ENCODE data around the gene NHERF1. TPM values are rescaled to one million over a fixed set of nuclear protein-coding genes. Genes with fewer than 3 reads are reported as not detected.
A peak's percentile ranks its signal among the peaks of the same experiment; 100 is the strongest.

Gene NHERF1
- total and polyA plus RNA-seq, 2 of the 13 experiments (the other 11 are each of a cell fraction or from before 2014, with no cell fraction given), result 169 to 269 TPM

DNA sequence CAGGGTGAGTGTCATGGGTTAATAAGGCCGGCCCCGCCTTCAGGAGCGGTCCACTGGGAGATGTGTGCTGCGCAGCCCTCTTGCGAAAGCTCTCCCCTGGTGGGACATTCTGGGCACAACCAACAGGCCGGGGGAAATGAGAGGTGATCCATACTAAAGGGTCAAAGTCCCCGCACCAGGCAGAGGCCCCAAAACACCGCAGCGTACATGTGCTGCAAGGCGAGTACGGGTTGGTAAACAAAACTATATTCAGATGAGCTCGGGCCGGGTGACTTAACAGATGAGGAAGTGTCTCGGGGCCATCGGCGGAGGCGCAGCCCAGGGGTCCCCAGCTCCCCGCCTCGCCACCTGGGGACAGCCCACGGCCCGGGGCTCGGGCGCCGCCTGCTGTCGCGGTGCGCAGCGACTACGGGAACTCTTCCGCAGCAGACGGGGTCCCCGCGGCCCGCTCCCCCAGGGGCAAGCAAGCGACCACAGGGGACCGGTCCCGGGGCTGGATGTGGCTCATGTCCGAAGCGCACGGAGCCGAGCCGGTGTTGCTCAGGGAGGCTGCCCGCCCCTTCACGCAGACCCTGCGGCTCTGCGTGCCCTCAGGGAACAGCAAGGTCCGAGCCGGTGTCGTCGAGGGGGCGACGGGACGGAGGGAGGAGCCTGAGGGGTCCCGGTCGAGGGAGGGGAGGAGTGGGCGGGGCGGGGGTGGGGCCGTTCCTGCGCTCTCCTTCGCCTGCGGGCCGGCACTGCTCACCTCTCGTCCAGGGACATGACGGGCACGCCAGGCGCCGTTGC lies 11.7 kb upstream of the NHERF1 start, which contains the start of gene RAB37 (continued):
- TF ChIP-seq, protein P1, sequence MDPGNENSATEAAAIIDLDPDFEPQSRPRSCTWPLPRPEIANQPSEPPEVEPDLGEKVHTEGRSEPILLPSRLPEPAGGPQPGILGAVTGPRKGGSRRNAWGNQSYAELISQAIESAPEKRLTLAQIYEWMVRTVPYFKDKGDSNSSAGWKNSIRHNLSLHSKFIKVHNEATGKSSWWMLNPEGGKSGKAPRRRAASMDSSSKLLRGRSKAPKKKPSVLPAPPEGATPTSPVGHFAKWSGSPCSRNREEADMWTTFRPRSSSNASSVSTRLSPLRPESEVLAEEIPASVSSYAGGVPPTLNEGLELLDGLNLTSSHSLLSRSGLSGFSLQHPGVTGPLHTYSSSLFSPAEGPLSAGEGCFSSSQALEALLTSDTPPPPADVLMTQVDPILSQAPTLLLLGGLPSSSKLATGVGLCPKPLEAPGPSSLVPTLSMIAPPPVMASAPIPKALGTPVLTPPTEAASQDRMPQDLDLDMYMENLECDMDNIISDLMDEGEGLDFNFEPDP (CRISPR knock-in tag; conservative IDR thresholded peaks at IDR 0.05), result no peak
- TF ChIP-seq, protein P2, sequence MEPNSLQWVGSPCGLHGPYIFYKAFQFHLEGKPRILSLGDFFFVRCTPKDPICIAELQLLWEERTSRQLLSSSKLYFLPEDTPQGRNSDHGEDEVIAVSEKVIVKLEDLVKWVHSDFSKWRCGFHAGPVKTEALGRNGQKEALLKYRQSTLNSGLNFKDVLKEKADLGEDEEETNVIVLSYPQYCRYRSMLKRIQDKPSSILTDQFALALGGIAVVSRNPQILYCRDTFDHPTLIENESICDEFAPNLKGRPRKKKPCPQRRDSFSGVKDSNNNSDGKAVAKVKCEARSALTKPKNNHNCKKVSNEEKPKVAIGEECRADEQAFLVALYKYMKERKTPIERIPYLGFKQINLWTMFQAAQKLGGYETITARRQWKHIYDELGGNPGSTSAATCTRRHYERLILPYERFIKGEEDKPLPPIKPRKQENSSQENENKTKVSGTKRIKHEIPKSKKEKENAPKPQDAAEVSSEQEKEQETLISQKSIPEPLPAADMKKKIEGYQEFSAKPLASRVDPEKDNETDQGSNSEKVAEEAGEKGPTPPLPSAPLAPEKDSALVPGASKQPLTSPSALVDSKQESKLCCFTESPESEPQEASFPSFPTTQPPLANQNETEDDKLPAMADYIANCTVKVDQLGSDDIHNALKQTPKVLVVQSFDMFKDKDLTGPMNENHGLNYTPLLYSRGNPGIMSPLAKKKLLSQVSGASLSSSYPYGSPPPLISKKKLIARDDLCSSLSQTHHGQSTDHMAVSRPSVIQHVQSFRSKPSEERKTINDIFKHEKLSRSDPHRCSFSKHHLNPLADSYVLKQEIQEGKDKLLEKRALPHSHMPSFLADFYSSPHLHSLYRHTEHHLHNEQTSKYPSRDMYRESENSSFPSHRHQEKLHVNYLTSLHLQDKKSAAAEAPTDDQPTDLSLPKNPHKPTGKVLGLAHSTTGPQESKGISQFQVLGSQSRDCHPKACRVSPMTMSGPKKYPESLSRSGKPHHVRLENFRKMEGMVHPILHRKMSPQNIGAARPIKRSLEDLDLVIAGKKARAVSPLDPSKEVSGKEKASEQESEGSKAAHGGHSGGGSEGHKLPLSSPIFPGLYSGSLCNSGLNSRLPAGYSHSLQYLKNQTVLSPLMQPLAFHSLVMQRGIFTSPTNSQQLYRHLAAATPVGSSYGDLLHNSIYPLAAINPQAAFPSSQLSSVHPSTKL (CRISPR knock-in tag; IDR thresholded peaks at IDR 0.05), result peak; percentile 89
- TF ChIP-seq, protein P3, sequence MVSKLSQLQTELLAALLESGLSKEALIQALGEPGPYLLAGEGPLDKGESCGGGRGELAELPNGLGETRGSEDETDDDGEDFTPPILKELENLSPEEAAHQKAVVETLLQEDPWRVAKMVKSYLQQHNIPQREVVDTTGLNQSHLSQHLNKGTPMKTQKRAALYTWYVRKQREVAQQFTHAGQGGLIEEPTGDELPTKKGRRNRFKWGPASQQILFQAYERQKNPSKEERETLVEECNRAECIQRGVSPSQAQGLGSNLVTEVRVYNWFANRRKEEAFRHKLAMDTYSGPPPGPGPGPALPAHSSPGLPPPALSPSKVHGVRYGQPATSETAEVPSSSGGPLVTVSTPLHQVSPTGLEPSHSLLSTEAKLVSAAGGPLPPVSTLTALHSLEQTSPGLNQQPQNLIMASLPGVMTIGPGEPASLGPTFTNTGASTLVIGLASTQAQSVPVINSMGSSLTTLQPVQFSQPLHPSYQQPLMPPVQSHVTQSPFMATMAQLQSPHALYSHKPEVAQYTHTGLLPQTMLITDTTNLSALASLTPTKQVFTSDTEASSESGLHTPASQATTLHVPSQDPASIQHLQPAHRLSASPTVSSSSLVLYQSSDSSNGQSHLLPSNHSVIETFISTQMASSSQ (IDR thresholded peaks at IDR 0.05; ENCODE audit: low read depth), result 0 out of 2 replicates have a peak, but pooled peaks have one; percentile 43
- TF ChIP-seq, protein P3 (CRISPR knock-in tag; IDR thresholded peaks at IDR 0.05; ENCODE audit: borderline replicate concordance), result peak; percentile 76; the same call in 1 of the 2 replicates
- TF ChIP-seq MIXL1 (CRISPR knock-in tag; IDR thresholded peaks at IDR 0.05), result peak; percentile 82
- TF ChIP-seq POLR2G (IDR thresholded peaks at IDR 0.05; ENCODE audit: low read depth, low read length), result peak; percentile 75
- peak; percentile 78 for TF ChIP-seq ZSCAN21 (CRISPR knock-in tag; IDR thresholded peaks at IDR 0.05; ENCODE audit: borderline replicate concordance)
- peak in 1 of 2 experiments; percentile 89; a peak in 3 of 4 replicates for TF ChIP-seq KLF16 (CRISPR knock-in tag; IDR thresholded peaks at IDR 0.05)
- TF ChIP-seq RARA (CRISPR knock-in tag; IDR thresholded peaks at IDR 0.05), result peak; percentile 72
- peak; percentile 45; the same call in 1 of the 2 replicates for TF ChIP-seq HOXD1 (CRISPR knock-in tag; IDR thresholded peaks at IDR 0.05)
- no peak for TF ChIP-seq ZFP82 (CRISPR knock-in tag; IDR thresholded peaks at IDR 0.05; ENCODE audit: borderline replicate concordance)
- TF ChIP-seq GABPA (IDR thresholded peaks at IDR 0.05; ENCODE audit: low read depth, low read length), result no peak
- no peak for TF ChIP-seq GABPA (CRISPR knock-in tag; IDR thresholded peaks at IDR 0.05; ENCODE audit: low read depth)
- peak; percentile 87; the same call in 1 of the 2 replicates for TF ChIP-seq ZNF556 (CRISPR knock-in tag; IDR thresholded peaks at IDR 0.05; ENCODE audit: borderline replicate concordance)
- TF ChIP-seq POGZ (CRISPR knock-in tag; IDR thresholded peaks at IDR 0.05), result peak; percentile 86
- no peak for TF ChIP-seq ZNF569 (CRISPR knock-in tag; IDR thresholded peaks at IDR 0.05; ENCODE audit: borderline replicate concordance)
- TF ChIP-seq, protein P4, sequence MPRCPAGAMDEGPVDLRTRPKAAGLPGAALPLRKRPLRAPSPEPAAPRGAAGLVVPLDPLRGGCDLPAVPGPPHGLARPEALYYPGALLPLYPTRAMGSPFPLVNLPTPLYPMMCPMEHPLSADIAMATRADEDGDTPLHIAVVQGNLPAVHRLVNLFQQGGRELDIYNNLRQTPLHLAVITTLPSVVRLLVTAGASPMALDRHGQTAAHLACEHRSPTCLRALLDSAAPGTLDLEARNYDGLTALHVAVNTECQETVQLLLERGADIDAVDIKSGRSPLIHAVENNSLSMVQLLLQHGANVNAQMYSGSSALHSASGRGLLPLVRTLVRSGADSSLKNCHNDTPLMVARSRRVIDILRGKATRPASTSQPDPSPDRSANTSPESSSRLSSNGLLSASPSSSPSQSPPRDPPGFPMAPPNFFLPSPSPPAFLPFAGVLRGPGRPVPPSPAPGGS (CRISPR knock-in tag; IDR thresholded peaks at IDR 0.05), result peak; percentile 89; the same call in 1 of the 2 replicates
- TF ChIP-seq NFRKB (IDR thresholded peaks at IDR 0.05), result no peak
- TF ChIP-seq PHF21A (CRISPR knock-in tag; IDR thresholded peaks at IDR 0.05), result peak; percentile 100
